BE2C (cell line): ENCODE data around the gene GGTA1.

ENCODE experiments used
- DNase-seq: peaks from one replicate; pipeline ENCODE4 v3.0.0-alpha.2; 2020
- H3K27me3 ChIP-seq: fragments of 250-450 bp; sonication (Bioruptor Pico); 2 replicates; pipeline ENCODE4 v1.5.1; 2020; ENCODE audit warnings: mild to moderate bottlenecking
- H3K36me3 ChIP-seq: fragments of 250-450 bp; sonication (Bioruptor Pico); 2 replicates; pipeline ENCODE4 v1.5.1; 2020; ENCODE audit warnings: mild to moderate bottlenecking
- H3K4me1 ChIP-seq: fragments of 250-450 bp; sonication (Bioruptor Pico); 2 replicates; pipeline ENCODE4 v1.5.1; 2020
- H3K4me3 ChIP-seq: 2 replicates; pipeline ENCODE4 v1.5.1; 2011; ENCODE audit warnings: low read depth, low read length
- H3K9me3 ChIP-seq: fragments of 250-450 bp; sonication (Bioruptor Pico); 2 replicates; pipeline ENCODE4 v1.5.1; 2020
- TF ChIP-seq, protein P1 (sequence below): IDR thresholded peaks from 2 replicates; pipeline ENCODE4 v1.5.1; 2012; ENCODE audit warnings: mild to moderate bottlenecking, low read depth, low read length

Gene GGTA1

GRCh38 chr9:121427899-121428298, 71.7 kb downstream of the GGTA1 start:
- no peak for DNase-seq
- Histone ChIP-seq H3K9me3 (no peaks in the 10 kb centered on the region), H3K4me3 (no peak overlapping the region), H3K4me1 (no peaks in the 10 kb centered on the region), H3K36me3 (no peaks in the 10 kb centered on the region), H3K27me3 (peaks cover 15% of the 10 kb centered on the region)
- TF ChIP-seq, protein P1, sequence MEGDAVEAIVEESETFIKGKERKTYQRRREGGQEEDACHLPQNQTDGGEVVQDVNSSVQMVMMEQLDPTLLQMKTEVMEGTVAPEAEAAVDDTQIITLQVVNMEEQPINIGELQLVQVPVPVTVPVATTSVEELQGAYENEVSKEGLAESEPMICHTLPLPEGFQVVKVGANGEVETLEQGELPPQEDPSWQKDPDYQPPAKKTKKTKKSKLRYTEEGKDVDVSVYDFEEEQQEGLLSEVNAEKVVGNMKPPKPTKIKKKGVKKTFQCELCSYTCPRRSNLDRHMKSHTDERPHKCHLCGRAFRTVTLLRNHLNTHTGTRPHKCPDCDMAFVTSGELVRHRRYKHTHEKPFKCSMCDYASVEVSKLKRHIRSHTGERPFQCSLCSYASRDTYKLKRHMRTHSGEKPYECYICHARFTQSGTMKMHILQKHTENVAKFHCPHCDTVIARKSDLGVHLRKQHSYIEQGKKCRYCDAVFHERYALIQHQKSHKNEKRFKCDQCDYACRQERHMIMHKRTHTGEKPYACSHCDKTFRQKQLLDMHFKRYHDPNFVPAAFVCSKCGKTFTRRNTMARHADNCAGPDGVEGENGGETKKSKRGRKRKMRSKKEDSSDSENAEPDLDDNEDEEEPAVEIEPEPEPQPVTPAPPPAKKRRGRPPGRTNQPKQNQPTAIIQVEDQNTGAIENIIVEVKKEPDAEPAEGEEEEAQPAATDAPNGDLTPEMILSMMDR: no peak

DNA sequence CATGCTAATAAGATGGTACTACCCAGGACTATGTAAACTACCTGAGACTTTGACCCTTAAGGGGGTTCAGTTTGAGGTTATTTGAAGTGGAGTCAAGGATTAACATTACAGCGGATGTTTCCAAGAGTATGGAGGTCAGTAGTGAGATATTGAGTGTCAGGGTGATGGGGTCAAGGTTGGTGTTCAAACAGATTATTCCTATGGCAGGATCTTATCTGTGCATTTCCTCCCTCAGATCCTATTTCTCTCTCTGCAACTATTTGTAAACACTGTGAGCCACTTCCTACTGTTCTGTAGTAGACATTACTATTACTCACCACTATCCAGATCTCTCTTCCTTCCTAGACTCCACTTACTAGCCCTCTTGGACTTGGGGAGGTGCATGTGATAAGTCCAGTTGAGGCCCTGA, 75.6 kb downstream of the GGTA1 start:
- DNase-seq: no peak
- H3K36me3 ChIP-seq: no peaks in the 10 kb centered on the region
- no peaks in the 10 kb centered on the region for H3K4me1 ChIP-seq
- TF ChIP-seq, protein P1: no peak
- H3K4me3 ChIP-seq: no peak overlapping the region
- peaks cover 11% of the 10 kb centered on the region for H3K27me3 ChIP-seq
- no peaks in the 10 kb centered on the region for H3K9me3 ChIP-seq

GRCh38 chr9:121411993-121412392, 87.7 kb downstream of the GGTA1 start:
- DNase-seq: no peak
- Histone ChIP-seq H3K4me3 (no peak overlapping the region), H3K4me1 (no peaks in the 10 kb centered on the region), H3K27me3 (peaks cover 16% of the 10 kb centered on the region), H3K36me3 (no peaks in the 10 kb centered on the region), H3K9me3 (no peaks in the 10 kb centered on the region)
- TF ChIP-seq, protein P1: no peak

DNA sequence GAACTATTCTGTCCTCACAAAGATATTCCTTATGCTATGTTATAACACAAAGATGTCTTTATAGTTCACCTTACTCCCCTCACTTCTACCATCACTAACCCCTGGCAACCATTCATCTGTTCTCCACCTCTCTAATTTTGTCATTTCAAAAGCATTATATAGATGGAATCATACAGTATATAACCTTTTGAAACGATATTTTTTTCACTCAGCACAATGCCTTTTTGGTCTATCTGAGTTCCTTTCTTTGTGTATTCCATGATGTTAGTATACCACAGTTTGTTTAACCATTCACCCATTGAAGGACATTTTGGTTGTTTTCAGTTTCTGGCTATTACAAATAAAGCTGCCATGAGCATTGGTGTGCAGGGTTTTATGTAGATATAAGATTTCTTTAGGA, 93.7 kb downstream of the GGTA1 start:
- no peaks in the 10 kb centered on the region for H3K9me3 ChIP-seq
- no peak overlapping the region for H3K4me3 ChIP-seq
- TF ChIP-seq, protein P1: no peak
- DNase-seq: no peak
- H3K4me1 ChIP-seq: no peaks in the 10 kb centered on the region
- H3K36me3 ChIP-seq: no peaks in the 10 kb centered on the region
- H3K27me3 ChIP-seq: peaks cover 11% of the 10 kb centered on the region; the same call in 1 of the 2 replicates
